A673 (cell line): Measurements from ENCODE around the gene GBE1. TPM values are rescaled to one million over a fixed set of nuclear protein-coding genes. Genes with fewer than 3 reads are reported as not detected.

Source experiments
- BruUV-seq: library from RNA; stranded (reverse); fragments of 400-500 nt; replicated peaks from 2 replicates; lab custom pipeline; 2021; lab: Mats Ljungman, UMichigan
- CTCF ChIA-PET: fragments of 300-600 bp; sonication (Branson Sonifier 250); formaldehyde crosslinking; loops from one replicate; lab custom pipeline; 2022; ENCODE audit warnings: antibody characterized with exemption; lab: Charles Lee
- POLR2A ChIA-PET: fragments of 300-600 bp; sonication (Branson Sonifier 250); formaldehyde crosslinking; loops from one replicate; lab custom pipeline; 2022; ENCODE audit warnings: antibody characterized with exemption; ENCODE audit not compliant: low non-redundant PET; lab: Charles Lee
- DNase-seq: peaks from one replicate; pipeline ENCODE4 v3.0.0-alpha.2; 2015; ENCODE audit warnings: low spot score
- H3K27ac ChIP-seq: fragments of 200-600 bp; sonication (generic); 2 replicates; pipeline ENCODE4 v1.5.1; 2016; ENCODE audit warnings: mixed run types, low read depth, mild to moderate bottlenecking, mixed read lengths, antibody characterized with exemption, low read length; ENCODE audit not compliant: poor library complexity, severe bottlenecking
- H3K27me3 ChIP-seq: fragments of 200-600 bp; sonication (generic); replicated peaks from 2 replicates; pipeline ENCODE4 v1.6.1; 2017; ENCODE audit warnings: mixed run types, low read depth, mild to moderate bottlenecking, mixed read lengths, antibody characterized with exemption, low read length; ENCODE audit not compliant: insufficient read depth, poor library complexity
- H3K36me3 ChIP-seq: fragments of 200-600 bp; sonication (generic); 2 replicates; pipeline ENCODE4 v1.6.1; 2016; ENCODE audit warnings: mixed run types, mild to moderate bottlenecking, mixed read lengths, antibody characterized with exemption, low read length; ENCODE audit not compliant: insufficient read depth, poor library complexity, severe bottlenecking
- H3K4me1 ChIP-seq: fragments of 200-600 bp; sonication (generic); 2 replicates; pipeline ENCODE4 v1.6.1; 2017; ENCODE audit warnings: mixed run types, mild to moderate bottlenecking, mixed read lengths, antibody characterized with exemption, low read length; ENCODE audit not compliant: insufficient read depth, poor library complexity, severe bottlenecking
- H3K4me3 ChIP-seq: fragments of 200-600 bp; sonication (generic); 2 replicates; pipeline ENCODE4 v1.5.1; 2016; ENCODE audit warnings: low read depth, mixed run types, mild to moderate bottlenecking, mixed read lengths, low read length; ENCODE audit not compliant: poor library complexity, severe bottlenecking
- H3K9me3 ChIP-seq: fragments of 200-600 bp; sonication (generic); 2 replicates; pipeline ENCODE4 v1.6.1; 2016; ENCODE audit warnings: mixed run types, low read depth, mild to moderate bottlenecking, mixed read lengths, antibody characterized with exemption, low read length; ENCODE audit not compliant: poor library complexity, severe bottlenecking
- CTCF ChIP-seq: fragments of 300-800, 200-600 bp; sonication (generic); conservative IDR thresholded peaks from 2 replicates; pipeline ENCODE4 v1.5.1; 2017; ENCODE audit warnings: low read depth, mild to moderate bottlenecking, antibody characterized with exemption, low read length, moderate library complexity, mixed read lengths
- EZH2 ChIP-seq: fragments of 200-600 bp; sonication (generic); IDR thresholded peaks from 2 replicates; pipeline ENCODE4 v1.6.1; 2017; ENCODE audit warnings: borderline replicate concordance, low read depth, mild to moderate bottlenecking, mixed read lengths, antibody characterized with exemption, low read length; ENCODE audit not compliant: poor library complexity, severe bottlenecking
- intact Hi-C: fragments of 100-400 bp; cut with micrococcal nuclease; formaldehyde crosslinking; loops from one replicate; pipeline ENCODE4 v1.10.0; 2022; ENCODE audit not compliant: unreplicated experiment
- total RNA-seq: library from RNA; stranded (reverse); gene quantifications from 2 replicates; pipeline ENCODE4 v1.2.3, GENCODE V29; 2021

Gene GBE1
- total RNA-seq, 1 experiment from 2014 or later, result 8.2 TPM

GRCh38 chr3:81531846-81532245 lies 229.6 kb downstream of the GBE1 start:
- CTCF ChIA-PET, result no interaction called here
- H3K27me3 ChIP-seq, result no peaks in the 10 kb centered on the region
- BruUV-seq, result no TSS peak
- no peak overlapping the region for H3K27ac ChIP-seq
- POLR2A ChIA-PET, result no interaction called here
- no peak overlapping the region for H3K4me3 ChIP-seq
- no peaks in the 10 kb centered on the region for H3K9me3 ChIP-seq
- H3K4me1 ChIP-seq, result no peaks in the 10 kb centered on the region
- H3K36me3 ChIP-seq, result no peaks in the 10 kb centered on the region
- no peak for DNase-seq
- intact Hi-C loops, result no loop called here
- TF ChIP-seq EZH2 (no peak), CTCF (no peak)

DNA sequence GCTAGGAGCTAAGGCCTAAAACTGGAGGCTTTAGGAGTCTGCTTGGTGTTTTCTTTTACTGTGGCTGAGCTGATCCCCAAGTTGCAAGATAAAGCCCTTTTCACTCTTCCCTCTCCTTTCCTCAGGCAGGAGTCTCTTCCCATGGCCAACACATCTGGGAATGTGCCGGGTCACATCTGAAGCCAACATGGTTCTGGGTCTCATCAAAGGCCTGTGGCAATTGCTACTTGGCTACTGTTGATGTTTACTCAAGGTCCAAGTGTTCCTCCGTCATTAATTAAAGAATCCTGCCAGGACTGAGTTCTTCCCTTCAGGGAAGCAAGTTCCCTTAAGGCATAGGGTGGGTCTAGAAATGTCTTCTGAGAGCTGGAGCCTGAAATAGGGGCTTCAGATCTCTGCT lies 230.2 kb downstream of the GBE1 start:
- ChIA-PET CTCF (no interaction called here), POLR2A (no interaction called here)
- Histone ChIP-seq H3K9me3 (no peaks in the 10 kb centered on the region), H3K27me3 (no peaks in the 10 kb centered on the region), H3K27ac (no peak overlapping the region), H3K4me3 (no peak overlapping the region), H3K36me3 (no peaks in the 10 kb centered on the region), H3K4me1 (no peaks in the 10 kb centered on the region)
- intact Hi-C loops, result no loop called here
- no peak for DNase-seq
- BruUV-seq, result no TSS peak
- TF ChIP-seq CTCF (no peak), EZH2 (no peak)

GRCh38 chr3:81530180-81530939 lies 231.1 kb downstream of the GBE1 start:
- BruUV-seq, result no TSS peak
- ChIA-PET POLR2A (no interaction called here), CTCF (no interaction called here)
- no peaks in the 10 kb centered on the region for H3K36me3 ChIP-seq
- no peak for TF ChIP-seq EZH2
- no peak for TF ChIP-seq CTCF
- no peak overlapping the region for H3K4me3 ChIP-seq
- no peak for DNase-seq
- H3K27me3 ChIP-seq, result no peaks in the 10 kb centered on the region
- no peaks in the 10 kb centered on the region for H3K9me3 ChIP-seq
- H3K27ac ChIP-seq, result no peak overlapping the region
- intact Hi-C loops, result no loop called here
- no peaks in the 10 kb centered on the region for H3K4me1 ChIP-seq
